GM12878 (cell line): ENCODE results near the gene KIR3DL3. TPM values are rescaled to one million over a fixed set of nuclear protein-coding genes. Genes with fewer than 3 reads are reported as not detected.

Source experiments
- ATAC-seq: fragments of 200-7000 bp; cut with Tn5 transposase; 3 replicates; pipeline ENCODE4 v1.9.1; 2020; ENCODE audit warnings: mild to moderate bottlenecking, moderate library complexity
- BruUV-seq: library from RNA; stranded (reverse); fragments of 400-500 nt; replicated peaks from 2 replicates; lab custom pipeline; 2021; lab: Mats Ljungman, UMichigan
- CTCF ChIA-PET: fragments of 300-600 bp; sonication (Branson Sonifier 250); formaldehyde crosslinking; extraction: SDS; loops from one replicate; lab custom pipeline; 2021; ENCODE audit warnings: inconsistent platforms; lab: Yijun Ruan, JAX
- POLR2A ChIA-PET: fragments of 350-600 bp; formaldehyde crosslinking; extraction: SDS; loops from one replicate; lab custom pipeline; 2021; ENCODE audit warnings: inconsistent platforms; lab: Charles Lee
- RAD21 ChIA-PET: fragments of 300-600 bp; sonication (Branson Sonifier 250); formaldehyde crosslinking; loops from one replicate; lab custom pipeline; 2023; ENCODE audit warnings: antibody characterized with exemption; ENCODE audit not compliant: unreplicated experiment; lab: Charles Lee
- SMC1A ChIA-PET: fragments of 300-600 bp; sonication (Branson Sonifier 250); formaldehyde crosslinking; loops from one replicate; lab custom pipeline; 2023; ENCODE audit not compliant: unreplicated experiment, uncharacterized antibody; lab: Charles Lee
- DNase-seq: peaks from one replicate; pipeline ENCODE4 v3.0.0-alpha.2; 2011; ENCODE audit warnings: low read depth, low spot score
- FAIRE-seq: peaks from 3 replicates; lab custom pipeline; 2011; peaks lifted over from hg19 to GRCh38; lab: Jason Lieb, UNC
- H2AFZ ChIP-seq: 2 replicates; pipeline ENCODE4 v1.6.0; 2011; ENCODE audit warnings: low read depth, low read length, control low read depth; ENCODE audit not compliant: control insufficient read depth
- H3K27ac ChIP-seq: 2 replicates; pipeline ENCODE4 v1.5.1; 2011; ENCODE audit warnings: control low read depth; ENCODE audit not compliant: control insufficient read depth, insufficient read depth
- H3K27me3 ChIP-seq, 2 experiments: replicated peaks in 1 of 2; 2 replicates each; pipeline versions ENCODE4 v1.6.0 to v1.6.1; 2011; ENCODE audit warnings: low read length in 1 of 2; ENCODE audit not compliant: control insufficient read depth in 2 of 2, insufficient read depth in 2 of 2
- H3K36me3 ChIP-seq, 2 experiments: 2 replicates each; pipeline ENCODE4 v1.5.1; 2011; ENCODE audit warnings: low read length in 1 of 2; ENCODE audit not compliant: control insufficient read depth in 2 of 2, insufficient read depth in 2 of 2
- H3K4me1 ChIP-seq: 2 replicates; pipeline ENCODE4 v1.6.1; 2011; ENCODE audit warnings: mild to moderate bottlenecking, low read length, moderate library complexity, mixed read lengths; ENCODE audit not compliant: control insufficient read depth, insufficient read depth
- H3K4me2 ChIP-seq: 2 replicates; pipeline ENCODE4 v1.6.0; 2011; ENCODE audit warnings: control low read depth; ENCODE audit not compliant: control insufficient read depth, insufficient read depth
- H3K4me3 ChIP-seq: fragments of 200-600 bp; sonication (generic); 2 replicates; pipeline ENCODE4 v1.5.1; 2016
- H3K79me2 ChIP-seq: 2 replicates; pipeline ENCODE4 v1.6.0; 2011; ENCODE audit warnings: low read length; ENCODE audit not compliant: control insufficient read depth, insufficient read depth
- H3K9ac ChIP-seq: 2 replicates; pipeline ENCODE4 v1.8.0; 2011; ENCODE audit warnings: low read length, control low read depth, mixed read lengths; ENCODE audit not compliant: control insufficient read depth, insufficient read depth
- H3K9me3 ChIP-seq: replicated peaks from 3 replicates; pipeline ENCODE4 v1.5.1; 2011; ENCODE audit warnings: mild to moderate bottlenecking, low read length; ENCODE audit not compliant: control insufficient read depth, insufficient read depth
- H4K20me1 ChIP-seq: 2 replicates; pipeline ENCODE4 v1.6.0; 2011; ENCODE audit not compliant: control insufficient read depth, insufficient read depth
- CBX3 ChIP-seq: fragments of 200-600 bp; sonication (generic); IDR thresholded peaks from 2 replicates; pipeline ENCODE4 v1.6.1; 2016; ENCODE audit warnings: low read depth, borderline replicate concordance
- KLF5 ChIP-seq: fragments of 450-650 bp; IDR thresholded peaks from 2 replicates; pipeline ENCODE4 v1.6.1; 2014; ENCODE audit warnings: mild to moderate bottlenecking; ENCODE audit not compliant: partially characterized antibody
- MEF2A ChIP-seq: IDR thresholded peaks from 2 replicates; pipeline ENCODE4 v1.6.1; 2011; ENCODE audit warnings: low read depth, mild to moderate bottlenecking, low read length, moderate library complexity; ENCODE audit not compliant: insufficient read depth
- RB1 ChIP-seq: fragments of 450-650 bp; formaldehyde crosslinking; IDR thresholded peaks from 2 replicates; pipeline ENCODE4 v1.6.1; 2017; ENCODE audit warnings: mild to moderate bottlenecking, borderline replicate concordance
- SIN3A ChIP-seq: IDR thresholded peaks from 2 replicates; pipeline ENCODE4 v1.6.1; 2012; ENCODE audit warnings: low read depth, low read length, improper control_type of control experiment
- SREBF2 ChIP-seq: IDR thresholded peaks from 2 replicates; pipeline ENCODE4 v1.6.1; 2012; ENCODE audit warnings: mild to moderate bottlenecking, low read length
- WGBS: methylation state at CpG from one replicate; pipeline ENCODE4 v1.1.6; 2016; ENCODE audit warnings: low lambda C conversion rate; ENCODE audit not compliant: insufficient replicate concordance, insufficient coverage; ENCODE audit errors: missing lambda C conversion rate; 5-methylcytosine and 5-hydroxymethylcytosine counted together
- in situ Hi-C: fragments of 300-500 bp; cut with MboI; formaldehyde crosslinking; loops from 9 replicates; pipeline ENCODE4 v1.14.3; 2018; ENCODE audit warnings: mixed read lengths
- intact Hi-C: fragments of 100-400 bp; cut with micrococcal nuclease; formaldehyde crosslinking; loops from one replicate; pipeline ENCODE4 v1.14.2; 2022; ENCODE audit not compliant: unreplicated experiment
- polyA plus RNA-seq, 11 experiments: library from polyadenylated mRNA; depleted of rRNA in 4 of 11; unstranded in 6 of 11; stranded (reverse) in 5 of 11; fragments of >200 nt; fragmentation: Nextera tagmentation in 4 of 11; fragmentation: Illumina TruSeq in 1 of 11; extraction: Ambion mirVana in 4 of 11; extraction: Trizol in 1 of 11; gene quantifications; 1 replicate in 1 of 11; 2 replicates in 10 of 11; pipeline versions ENCODE4 v1.2.1 to v1.2.3, GENCODE V29; 2011 to 2016; ENCODE audit warnings: inconsistent platforms in 2 of 11, missing spikeins in 2 of 11, low read depth in 1 of 11
- total RNA-seq, 4 experiments: library from RNA; depleted of rRNA in 3 of 4; stranded (reverse); fragments of >200 nt in 3 of 4; fragmentation: Illumina TruSeq in 1 of 4; extraction: Trizol in 1 of 4; gene quantifications; 2 replicates each; pipeline versions ENCODE4 v1.2.1 to v1.2.3, GENCODE V29; 2013 to 2021
- TF ChIP-seq, protein P1 (sequence below): IDR thresholded peaks from 2 replicates; pipeline ENCODE4 v1.6.1; 2012; ENCODE audit warnings: mild to moderate bottlenecking, low read depth, low read length
- TF ChIP-seq, protein P2 (sequence below), 3 experiments: IDR thresholded peaks in 2 of 3; conservative IDR thresholded peaks in 1 of 3; 2 replicates each; pipeline ENCODE4 v1.5.1; 2011; ENCODE audit warnings: low read depth in 3 of 3, low read length in 3 of 3, mild to moderate bottlenecking in 3 of 3, control low read depth in 2 of 3, moderate library complexity in 2 of 3, inconsistent platforms in 1 of 3, mixed read lengths in 1 of 3; ENCODE audit not compliant: control insufficient read depth in 2 of 3, insufficient read depth in 1 of 3; ENCODE audit errors: extremely low read depth in 1 of 3
- TF ChIP-seq, protein P3 (sequence below): fragments of 450-650 bp; formaldehyde crosslinking; IDR thresholded peaks from 2 replicates; pipeline ENCODE4 v1.4.0; 2022; ENCODE audit warnings: mild to moderate bottlenecking, moderate library complexity

KIR3DL3 gene
- total and polyA plus RNA-seq, 10 of the 15 experiments (the other 5 are each of a cell fraction or from before 2014, with no cell fraction given): not detected

DNA sequence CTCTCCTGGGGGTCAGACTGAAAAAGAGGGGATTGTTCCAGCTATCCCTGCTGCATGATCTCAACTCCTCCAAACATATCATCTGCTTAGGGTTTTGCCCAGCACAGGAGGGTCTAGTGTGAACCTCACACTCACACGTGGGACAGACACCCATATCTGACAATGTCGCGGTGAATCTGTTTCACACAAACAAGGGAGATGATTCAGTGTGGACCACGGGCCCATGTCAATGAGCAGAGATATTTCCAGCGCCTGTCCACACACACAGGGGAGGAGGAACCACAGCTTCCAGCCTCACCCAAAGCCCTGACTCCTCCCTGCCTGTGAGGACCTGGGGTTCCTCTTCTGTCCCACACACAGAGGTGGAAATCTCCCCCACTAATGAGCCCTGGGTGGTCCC is 29.6 kb upstream of the KIR3DL3 start (continued):
- TF ChIP-seq, protein P1, sequence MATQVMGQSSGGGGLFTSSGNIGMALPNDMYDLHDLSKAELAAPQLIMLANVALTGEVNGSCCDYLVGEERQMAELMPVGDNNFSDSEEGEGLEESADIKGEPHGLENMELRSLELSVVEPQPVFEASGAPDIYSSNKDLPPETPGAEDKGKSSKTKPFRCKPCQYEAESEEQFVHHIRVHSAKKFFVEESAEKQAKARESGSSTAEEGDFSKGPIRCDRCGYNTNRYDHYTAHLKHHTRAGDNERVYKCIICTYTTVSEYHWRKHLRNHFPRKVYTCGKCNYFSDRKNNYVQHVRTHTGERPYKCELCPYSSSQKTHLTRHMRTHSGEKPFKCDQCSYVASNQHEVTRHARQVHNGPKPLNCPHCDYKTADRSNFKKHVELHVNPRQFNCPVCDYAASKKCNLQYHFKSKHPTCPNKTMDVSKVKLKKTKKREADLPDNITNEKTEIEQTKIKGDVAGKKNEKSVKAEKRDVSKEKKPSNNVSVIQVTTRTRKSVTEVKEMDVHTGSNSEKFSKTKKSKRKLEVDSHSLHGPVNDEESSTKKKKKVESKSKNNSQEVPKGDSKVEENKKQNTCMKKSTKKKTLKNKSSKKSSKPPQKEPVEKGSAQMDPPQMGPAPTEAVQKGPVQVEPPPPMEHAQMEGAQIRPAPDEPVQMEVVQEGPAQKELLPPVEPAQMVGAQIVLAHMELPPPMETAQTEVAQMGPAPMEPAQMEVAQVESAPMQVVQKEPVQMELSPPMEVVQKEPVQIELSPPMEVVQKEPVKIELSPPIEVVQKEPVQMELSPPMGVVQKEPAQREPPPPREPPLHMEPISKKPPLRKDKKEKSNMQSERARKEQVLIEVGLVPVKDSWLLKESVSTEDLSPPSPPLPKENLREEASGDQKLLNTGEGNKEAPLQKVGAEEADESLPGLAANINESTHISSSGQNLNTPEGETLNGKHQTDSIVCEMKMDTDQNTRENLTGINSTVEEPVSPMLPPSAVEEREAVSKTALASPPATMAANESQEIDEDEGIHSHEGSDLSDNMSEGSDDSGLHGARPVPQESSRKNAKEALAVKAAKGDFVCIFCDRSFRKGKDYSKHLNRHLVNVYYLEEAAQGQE: no peak
- TF ChIP-seq MEF2A: no peak

GRCh38 chr19:54696117-54696548 is 28.1 kb upstream of the KIR3DL3 start:
- BruUV-seq: no TSS peak
- Histone ChIP-seq H3K27ac (no peak overlapping the region), H3K79me2 (no peaks in the 10 kb centered on the region), H3K4me2 (no peak overlapping the region), H3K4me3 (no peak overlapping the region), H3K9ac (no peak overlapping the region), H4K20me1 (no peaks in the 10 kb centered on the region), H3K9me3 (no peaks in the 10 kb centered on the region), H2AFZ (no peak overlapping the region), H3K27me3 (no peaks in the 10 kb centered on the region), H3K4me1 (no peaks in the 10 kb centered on the region), H3K36me3 (no peaks in the 10 kb centered on the region)
- TF ChIP-seq RB1: no peak
- TF ChIP-seq, protein P2, sequence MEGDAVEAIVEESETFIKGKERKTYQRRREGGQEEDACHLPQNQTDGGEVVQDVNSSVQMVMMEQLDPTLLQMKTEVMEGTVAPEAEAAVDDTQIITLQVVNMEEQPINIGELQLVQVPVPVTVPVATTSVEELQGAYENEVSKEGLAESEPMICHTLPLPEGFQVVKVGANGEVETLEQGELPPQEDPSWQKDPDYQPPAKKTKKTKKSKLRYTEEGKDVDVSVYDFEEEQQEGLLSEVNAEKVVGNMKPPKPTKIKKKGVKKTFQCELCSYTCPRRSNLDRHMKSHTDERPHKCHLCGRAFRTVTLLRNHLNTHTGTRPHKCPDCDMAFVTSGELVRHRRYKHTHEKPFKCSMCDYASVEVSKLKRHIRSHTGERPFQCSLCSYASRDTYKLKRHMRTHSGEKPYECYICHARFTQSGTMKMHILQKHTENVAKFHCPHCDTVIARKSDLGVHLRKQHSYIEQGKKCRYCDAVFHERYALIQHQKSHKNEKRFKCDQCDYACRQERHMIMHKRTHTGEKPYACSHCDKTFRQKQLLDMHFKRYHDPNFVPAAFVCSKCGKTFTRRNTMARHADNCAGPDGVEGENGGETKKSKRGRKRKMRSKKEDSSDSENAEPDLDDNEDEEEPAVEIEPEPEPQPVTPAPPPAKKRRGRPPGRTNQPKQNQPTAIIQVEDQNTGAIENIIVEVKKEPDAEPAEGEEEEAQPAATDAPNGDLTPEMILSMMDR (IDR thresholded peaks at IDR 0.05 in 2 of 3, conservative IDR thresholded peaks at IDR 0.05 in 1 of 3; ENCODE audit: control insufficient read depth in 2 of 3, extremely low read depth in 1 of 3, insufficient read depth in 1 of 3, low read depth in 3 of 3, low read length in 3 of 3): no peak
- no peak for TF ChIP-seq SIN3A
- no peak for TF ChIP-seq CBX3
- TF ChIP-seq KLF5: no peak
- TF ChIP-seq SREBF2: no peak
- TF ChIP-seq, protein P3, sequence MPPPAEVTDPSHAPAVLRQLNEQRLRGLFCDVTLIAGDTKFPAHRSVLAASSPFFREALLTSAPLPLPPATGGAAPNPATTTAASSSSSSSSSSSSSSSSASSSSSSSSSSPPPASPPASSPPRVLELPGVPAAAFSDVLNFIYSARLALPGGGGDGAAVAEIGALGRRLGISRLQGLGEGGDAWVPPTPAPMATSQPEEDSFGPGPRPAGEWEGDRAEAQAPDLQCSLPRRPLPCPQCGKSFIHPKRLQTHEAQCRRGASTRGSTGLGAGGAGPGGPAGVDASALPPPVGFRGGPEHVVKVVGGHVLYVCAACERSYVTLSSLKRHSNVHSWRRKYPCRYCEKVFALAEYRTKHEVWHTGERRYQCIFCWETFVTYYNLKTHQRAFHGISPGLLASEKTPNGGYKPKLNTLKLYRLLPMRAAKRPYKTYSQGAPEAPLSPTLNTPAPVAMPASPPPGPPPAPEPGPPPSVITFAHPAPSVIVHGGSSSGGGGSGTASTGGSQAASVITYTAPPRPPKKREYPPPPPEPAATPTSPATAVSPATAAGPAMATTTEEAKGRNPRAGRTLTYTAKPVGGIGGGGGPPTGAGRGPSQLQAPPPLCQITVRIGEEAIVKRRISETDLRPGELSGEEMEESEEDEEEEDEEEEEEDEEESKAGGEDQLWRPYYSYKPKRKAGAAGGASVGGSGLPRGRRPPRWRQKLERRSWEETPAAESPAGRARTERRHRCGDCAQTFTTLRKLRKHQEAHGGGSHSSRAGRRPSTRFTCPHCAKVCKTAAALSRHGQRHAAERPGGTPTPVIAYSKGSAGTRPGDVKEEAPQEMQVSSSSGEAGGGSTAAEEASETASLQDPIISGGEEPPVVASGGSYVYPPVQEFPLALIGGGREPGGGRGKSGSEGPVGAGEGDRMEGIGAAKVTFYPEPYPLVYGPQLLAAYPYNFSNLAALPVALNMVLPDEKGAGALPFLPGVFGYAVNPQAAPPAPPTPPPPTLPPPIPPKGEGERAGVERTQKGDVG (CRISPR knock-in tag): no peak
- no peak for DNase-seq
- CTCF ChIA-PET: no interaction called here
- in situ Hi-C loops (no loop called here), intact Hi-C loops (no loop called here)
- no peak for FAIRE-seq
- SMC1A ChIA-PET: interaction anchor here (0.6 kb wide), 1 partner anchor 11 kb away, joined by 3 read pairs; no protein-coding TSS in a partner anchor
- POLR2A ChIA-PET: no interaction called here
- RAD21 ChIA-PET: no interaction called here
- WGBS: 28% methylated on average over 8 of the region's 8 CpGs
- ATAC-seq: no peak
